ENCODE data around the gene COL15A1.

Gene COL15A1

DNA sequence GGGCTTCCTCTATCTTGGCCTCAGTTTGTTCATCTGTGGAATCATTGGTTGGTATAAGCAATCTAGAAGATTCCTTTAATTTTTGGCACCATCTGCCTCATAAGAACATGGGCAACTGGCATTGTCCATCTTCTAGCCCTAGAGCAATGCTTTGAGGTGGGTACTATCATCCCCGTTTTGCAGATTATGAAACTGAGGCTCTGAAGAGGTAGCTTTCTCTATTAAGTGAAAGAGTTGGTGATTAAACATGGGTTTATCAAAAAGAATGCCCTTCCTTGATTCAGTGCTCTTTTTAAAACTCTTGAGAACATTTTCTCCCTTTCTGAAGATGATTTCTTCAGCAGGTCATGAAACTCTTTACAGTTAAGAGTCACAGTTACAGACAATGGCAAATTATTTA lies 118.8 kb downstream of the COL15A1 start:
- no peak for TF ChIP-seq TAF1 (IDR thresholded peaks at IDR 0.05; ENCODE audit: borderline replicate concordance, insufficient read depth, low read length)
- TF ChIP-seq SIN3A (IDR thresholded peaks at IDR 0.05; ENCODE audit: borderline replicate concordance, insufficient read depth, low read length) = no peak
- TF ChIP-seq, protein P1, sequence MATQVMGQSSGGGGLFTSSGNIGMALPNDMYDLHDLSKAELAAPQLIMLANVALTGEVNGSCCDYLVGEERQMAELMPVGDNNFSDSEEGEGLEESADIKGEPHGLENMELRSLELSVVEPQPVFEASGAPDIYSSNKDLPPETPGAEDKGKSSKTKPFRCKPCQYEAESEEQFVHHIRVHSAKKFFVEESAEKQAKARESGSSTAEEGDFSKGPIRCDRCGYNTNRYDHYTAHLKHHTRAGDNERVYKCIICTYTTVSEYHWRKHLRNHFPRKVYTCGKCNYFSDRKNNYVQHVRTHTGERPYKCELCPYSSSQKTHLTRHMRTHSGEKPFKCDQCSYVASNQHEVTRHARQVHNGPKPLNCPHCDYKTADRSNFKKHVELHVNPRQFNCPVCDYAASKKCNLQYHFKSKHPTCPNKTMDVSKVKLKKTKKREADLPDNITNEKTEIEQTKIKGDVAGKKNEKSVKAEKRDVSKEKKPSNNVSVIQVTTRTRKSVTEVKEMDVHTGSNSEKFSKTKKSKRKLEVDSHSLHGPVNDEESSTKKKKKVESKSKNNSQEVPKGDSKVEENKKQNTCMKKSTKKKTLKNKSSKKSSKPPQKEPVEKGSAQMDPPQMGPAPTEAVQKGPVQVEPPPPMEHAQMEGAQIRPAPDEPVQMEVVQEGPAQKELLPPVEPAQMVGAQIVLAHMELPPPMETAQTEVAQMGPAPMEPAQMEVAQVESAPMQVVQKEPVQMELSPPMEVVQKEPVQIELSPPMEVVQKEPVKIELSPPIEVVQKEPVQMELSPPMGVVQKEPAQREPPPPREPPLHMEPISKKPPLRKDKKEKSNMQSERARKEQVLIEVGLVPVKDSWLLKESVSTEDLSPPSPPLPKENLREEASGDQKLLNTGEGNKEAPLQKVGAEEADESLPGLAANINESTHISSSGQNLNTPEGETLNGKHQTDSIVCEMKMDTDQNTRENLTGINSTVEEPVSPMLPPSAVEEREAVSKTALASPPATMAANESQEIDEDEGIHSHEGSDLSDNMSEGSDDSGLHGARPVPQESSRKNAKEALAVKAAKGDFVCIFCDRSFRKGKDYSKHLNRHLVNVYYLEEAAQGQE (IDR thresholded peaks at IDR 0.05; ENCODE audit: insufficient read depth in 1 of 2, low read depth in 2 of 2, low read length in 2 of 2) = no peak
- no peak for TF ChIP-seq FOXP2 (optimal IDR thresholded peaks at IDR 0.05; ENCODE audit: borderline replicate concordance, extremely low read depth, extremely low read length, insufficient read depth)
- no peak for TF ChIP-seq POLR2AphosphoS5 (IDR thresholded peaks at IDR 0.05; ENCODE audit: low read depth, low read length)

DNA sequence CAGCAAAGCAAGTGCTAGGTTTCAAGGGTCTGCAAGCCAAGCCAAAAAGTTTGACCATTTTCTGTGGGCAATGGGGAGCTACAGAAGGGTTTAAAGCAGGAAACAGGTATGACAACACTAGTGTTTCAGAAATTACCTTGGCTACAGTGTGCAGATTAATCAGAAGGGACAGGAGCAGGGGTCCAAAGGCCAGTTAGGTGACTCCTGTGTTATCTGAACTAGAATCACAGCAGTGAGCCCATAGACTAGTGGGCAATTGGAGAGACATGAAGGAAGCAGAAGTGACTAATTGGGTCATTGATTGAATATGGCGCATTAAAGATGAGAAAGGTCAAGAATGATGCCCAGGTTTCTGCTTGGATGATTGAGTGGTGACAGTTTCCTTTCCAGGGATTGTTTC lies 119.8 kb downstream of the COL15A1 start:
- TF ChIP-seq POLR2AphosphoS5 (IDR thresholded peaks at IDR 0.05; ENCODE audit: low read depth, low read length) (no peak), SIN3A (IDR thresholded peaks at IDR 0.05; ENCODE audit: borderline replicate concordance, insufficient read depth, low read length) (no peak), FOXP2 (optimal IDR thresholded peaks at IDR 0.05; ENCODE audit: borderline replicate concordance, extremely low read depth, extremely low read length, insufficient read depth) (no peak), TAF1 (IDR thresholded peaks at IDR 0.05; ENCODE audit: borderline replicate concordance, insufficient read depth, low read length) (no peak)
- TF ChIP-seq, protein P1 (IDR thresholded peaks at IDR 0.05; ENCODE audit: insufficient read depth in 1 of 2, low read depth in 2 of 2, low read length in 2 of 2) = no peak

DNA sequence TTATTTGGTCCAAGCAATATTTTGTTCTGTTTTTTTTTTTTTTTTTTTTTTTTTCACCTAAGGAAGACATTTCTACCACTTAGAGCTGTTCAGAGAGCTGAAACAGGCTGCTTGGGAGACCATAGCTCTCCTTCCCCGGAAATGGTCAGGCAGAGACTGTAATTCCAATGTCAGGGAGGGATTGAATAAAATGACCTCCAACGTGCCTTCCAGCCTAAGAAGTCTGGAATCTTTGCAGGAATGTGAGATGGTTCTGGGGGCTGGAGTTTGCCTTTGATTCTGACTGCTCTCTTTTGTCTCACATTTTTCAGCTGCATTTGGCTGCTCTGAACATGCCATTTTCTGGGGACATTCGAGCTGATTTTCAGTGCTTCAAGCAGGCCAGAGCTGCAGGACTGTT lies 122.9 kb downstream of the COL15A1 start:
- TF ChIP-seq SIN3A (IDR thresholded peaks at IDR 0.05; ENCODE audit: borderline replicate concordance, insufficient read depth, low read length) = no peak
- TF ChIP-seq, protein P1 (IDR thresholded peaks at IDR 0.05; ENCODE audit: insufficient read depth in 1 of 2, low read depth in 2 of 2, low read length in 2 of 2) = no peak
- TF ChIP-seq POLR2AphosphoS5 (IDR thresholded peaks at IDR 0.05; ENCODE audit: low read depth, low read length) = no peak
- TF ChIP-seq TAF1 (IDR thresholded peaks at IDR 0.05; ENCODE audit: borderline replicate concordance, insufficient read depth, low read length) = no peak
- TF ChIP-seq FOXP2 (optimal IDR thresholded peaks at IDR 0.05; ENCODE audit: borderline replicate concordance, extremely low read depth, extremely low read length, insufficient read depth) = no peak

DNA sequence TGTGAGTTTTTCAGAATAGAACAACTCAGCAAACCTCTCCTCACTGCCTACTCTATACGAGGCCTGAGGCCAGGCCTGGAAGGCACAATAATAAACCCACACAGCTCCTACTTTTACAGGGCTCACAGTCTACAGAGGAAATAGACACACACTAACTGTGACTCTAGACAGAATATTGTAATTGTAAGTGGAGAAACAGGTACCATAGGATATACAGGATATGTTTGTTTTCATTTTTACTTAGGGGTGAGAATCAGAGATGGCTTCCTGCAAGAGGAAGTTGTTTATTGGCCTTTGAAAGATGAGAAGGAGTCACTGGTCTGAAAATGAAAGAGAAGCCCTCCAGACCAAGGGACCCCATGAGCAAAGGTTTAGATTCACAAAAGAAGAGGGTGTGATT lies 125.4 kb downstream of the COL15A1 start:
- TF ChIP-seq FOXP2 (optimal IDR thresholded peaks at IDR 0.05; ENCODE audit: borderline replicate concordance, extremely low read depth, extremely low read length, insufficient read depth) (no peak), SIN3A (IDR thresholded peaks at IDR 0.05; ENCODE audit: borderline replicate concordance, insufficient read depth, low read length) (no peak), POLR2AphosphoS5 (IDR thresholded peaks at IDR 0.05; ENCODE audit: low read depth, low read length) (no peak), TAF1 (IDR thresholded peaks at IDR 0.05; ENCODE audit: borderline replicate concordance, insufficient read depth, low read length) (no peak)
- TF ChIP-seq, protein P1 (IDR thresholded peaks at IDR 0.05; ENCODE audit: insufficient read depth in 1 of 2, low read depth in 2 of 2, low read length in 2 of 2) = no peak

DNA sequence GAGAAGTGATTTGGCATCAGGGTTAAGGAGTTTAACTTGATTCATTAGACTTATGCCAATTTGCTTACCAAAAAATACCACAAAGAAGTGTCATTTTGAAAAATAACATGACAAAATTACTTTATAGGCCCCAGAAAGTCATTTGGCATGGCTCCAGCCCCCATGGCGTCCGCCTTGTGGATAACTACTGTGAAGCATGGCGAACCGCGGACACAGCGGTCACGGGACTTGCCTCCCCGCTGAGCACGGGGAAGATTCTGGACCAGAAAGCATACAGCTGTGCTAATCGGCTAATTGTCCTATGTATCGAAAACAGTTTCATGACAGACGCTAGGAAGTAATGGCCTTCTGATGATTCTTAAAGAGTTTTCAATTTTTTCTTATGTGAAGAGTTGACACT lies 125.8 kb downstream of the COL15A1 start:
- TF ChIP-seq POLR2AphosphoS5 (IDR thresholded peaks at IDR 0.05; ENCODE audit: low read depth, low read length) (no peak), TAF1 (IDR thresholded peaks at IDR 0.05; ENCODE audit: borderline replicate concordance, insufficient read depth, low read length) (no peak), FOXP2 (optimal IDR thresholded peaks at IDR 0.05; ENCODE audit: borderline replicate concordance, extremely low read depth, extremely low read length, insufficient read depth) (no peak), SIN3A (IDR thresholded peaks at IDR 0.05; ENCODE audit: borderline replicate concordance, insufficient read depth, low read length) (no peak)
- TF ChIP-seq, protein P1 (IDR thresholded peaks at IDR 0.05; ENCODE audit: insufficient read depth in 1 of 2, low read depth in 2 of 2, low read length in 2 of 2) = no peak
